ENCODE results near the gene PDGFRB.

PDGFRB gene

GRCh38 chr5:150065886-150066285 is 89.8 kb downstream of the PDGFRB start:
- no peak for TF ChIP-seq CTCF (IDR thresholded peaks at IDR 0.05; ENCODE audit: insufficient read depth, low read length, missing control alignments)
- no peak overlapping the region for H3K4me3 ChIP-seq (ENCODE audit: low read depth, low read length)
- no peak for DNase-seq (ENCODE audit: low read depth, low spot score)
- ChIA-PET POLR2A (interaction anchor here (0.8 to 1.3 kb wide), 3 partner anchors 13 to 46 kb away, joined by 3 to 6 read pairs (median 3); no protein-coding TSS in a partner anchor), CTCF (interaction anchor here (0.6 to 3.2 kb wide), 6 partner anchors 9 to 153 kb away, joined by 3 to 13 read pairs (median 4); no protein-coding TSS in a partner anchor)

DNA sequence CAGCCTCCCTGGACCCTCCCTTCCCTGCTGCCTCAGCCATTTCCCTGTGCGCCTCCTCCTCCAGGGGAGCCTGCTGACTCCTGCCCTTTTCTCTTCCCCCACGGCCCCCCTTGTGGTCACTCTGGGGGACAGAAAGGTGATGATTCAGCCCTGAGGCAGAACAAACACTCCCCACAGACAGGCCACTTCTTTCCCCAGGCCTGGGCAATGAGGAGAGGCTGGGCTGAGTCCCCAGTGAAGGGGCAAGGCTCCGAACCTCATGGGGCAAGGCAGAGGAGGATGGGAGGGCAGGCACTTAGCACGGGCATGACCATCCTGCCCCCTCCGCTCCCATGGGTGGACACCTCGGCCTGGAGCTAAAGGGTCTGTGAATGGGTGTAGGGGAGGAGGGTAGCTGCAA is 90.3 kb downstream of the PDGFRB start:
- ChIA-PET CTCF (interaction anchor here (1.4 to 3.2 kb wide), 3 partner anchors 10 to 46 kb away, joined by 3 to 13 read pairs (median 5); no protein-coding TSS in a partner anchor), POLR2A (interaction anchor here (0.8 to 0.9 kb wide), 3 partner anchors 12 to 29 kb away, joined by 3 to 6 read pairs (median 4); no protein-coding TSS in a partner anchor)
- no peak overlapping the region; the same call in 1 of the 2 replicates for H3K4me3 ChIP-seq (ENCODE audit: low read depth, low read length)
- DNase-seq (ENCODE audit: low read depth, low spot score) = no peak
- no peak for TF ChIP-seq CTCF (IDR thresholded peaks at IDR 0.05; ENCODE audit: insufficient read depth, low read length, missing control alignments)

- H3K4me3 ChIP-seq (ENCODE audit: low read depth, low read length) = no peak overlapping the region
- no peak for DNase-seq (ENCODE audit: low read depth, low spot score)
- CTCF ChIA-PET = interaction anchor here (0.6 to 3.2 kb wide), 8 partner anchors 10 to 1108 kb away, joined by 3 to 13 read pairs (median 3); no protein-coding TSS in a partner anchor
- POLR2A ChIA-PET = interaction anchor here (0.9 kb wide), 1 partner anchor 14 kb away, joined by 4 read pairs; no protein-coding TSS in a partner anchor
- no peak for TF ChIP-seq CTCF (IDR thresholded peaks at IDR 0.05; ENCODE audit: insufficient read depth, low read length, missing control alignments)
Observed at GRCh38 chr5:150064681-150065220, 90.9 kb downstream of the PDGFRB start.
